Endothelial cell of umbilical vein (primary cell): ENCODE measurements around the gene CANT1. TPM values are rescaled to one million over a fixed set of nuclear protein-coding genes. Genes with fewer than 3 reads are reported as not detected.

Experiments used
- BruUV-seq: library from RNA; stranded (reverse); fragments of 400-500 nt; replicated peaks from 2 replicates; lab custom pipeline; 2021; lab: Mats Ljungman, UMichigan
- CTCF ChIA-PET: fragments of 300-600, 350-600 bp; sonication (Branson Sonifier 250); formaldehyde crosslinking; loops from one replicate; lab custom pipeline; 2021; ENCODE audit warnings: antibody characterized with exemption, inconsistent platforms; lab: Charles Lee
- POLR2A ChIA-PET: fragments of 300-600, 350-600 bp; sonication (Branson Sonifier 250); formaldehyde crosslinking; loops from one replicate; lab custom pipeline; 2021; ENCODE audit warnings: antibody characterized with exemption, inconsistent platforms; lab: Charles Lee
- DNase-seq: peaks from one replicate; pipeline ENCODE4 v3.0.0-alpha.2; 2011; ENCODE audit warnings: low read depth, low spot score
- FAIRE-seq: peaks from 2 replicates; lab custom pipeline; 2011; peaks lifted over from hg19 to GRCh38; lab: Jason Lieb, UNC
- H2AFZ ChIP-seq: 2 replicates; pipeline ENCODE4 v1.6.0; 2012; ENCODE audit warnings: low read depth, low read length, control low read depth, inconsistent platforms
- H3K27ac ChIP-seq: 2 replicates; pipeline ENCODE4 v1.5.1; 2011; ENCODE audit warnings: low read depth, mild to moderate bottlenecking, control low read depth, low read length, moderate library complexity; ENCODE audit not compliant: insufficient read depth
- H3K27me3 ChIP-seq, 2 experiments: 2 replicates each; pipeline versions ENCODE4 v1.6.0 to v1.6.1; 2011; ENCODE audit warnings: low read length in 2 of 2, mixed read lengths in 1 of 2; ENCODE audit not compliant: control insufficient read depth in 2 of 2, insufficient read depth in 2 of 2
- H3K36me3 ChIP-seq, 2 experiments: 2 replicates in 1 of 2; 3 replicates in 1 of 2; pipeline ENCODE4 v1.5.1; 2011; ENCODE audit warnings: low read length in 2 of 2, mild to moderate bottlenecking in 1 of 2, moderate library complexity in 1 of 2; ENCODE audit not compliant: control insufficient read depth in 2 of 2, insufficient read depth in 2 of 2; ENCODE audit errors: extremely low read depth in 1 of 2
- H3K4me1 ChIP-seq: 3 replicates; pipeline ENCODE4 v1.5.1; 2011; ENCODE audit warnings: mild to moderate bottlenecking, low read length; ENCODE audit not compliant: control insufficient read depth, insufficient read depth; ENCODE audit errors: extremely low read depth
- H3K4me2 ChIP-seq: 2 replicates; pipeline ENCODE4 v1.6.1; 2011; ENCODE audit warnings: low read length, control low read depth, mixed read lengths; ENCODE audit not compliant: insufficient read depth
- H3K4me3 ChIP-seq, 3 experiments: fragments of 200-600 bp in 1 of 3; sonication (generic), shearing (Covaris generic) in 1 of 3; replicated peaks in 1 of 3; 2 replicates each; pipeline ENCODE4 v1.5.1; 2011 to 2016; ENCODE audit warnings: control low read depth in 3 of 3, low read length in 3 of 3, mild to moderate bottlenecking in 2 of 3, inconsistent platforms in 1 of 3, low read depth in 1 of 3, moderate library complexity in 1 of 3; ENCODE audit not compliant: insufficient read depth in 1 of 3
- H3K79me2 ChIP-seq: 2 replicates; pipeline ENCODE4 v1.6.0; 2012; ENCODE audit warnings: low read length, inconsistent platforms; ENCODE audit not compliant: control insufficient read depth, insufficient read depth
- H3K9ac ChIP-seq: replicated peaks from 2 replicates; pipeline ENCODE3; 2011; ENCODE audit warnings: low read length, control low read depth; ENCODE audit not compliant: insufficient read depth; ENCODE audit errors: extremely low read depth
- H3K9me1 ChIP-seq: replicated peaks from 3 replicates; pipeline ENCODE4 v1.6.0; 2011; ENCODE audit warnings: mild to moderate bottlenecking, low read length; ENCODE audit not compliant: control insufficient read depth, insufficient read depth; ENCODE audit errors: extremely low read depth
- H3K9me3 ChIP-seq: replicated peaks from 2 replicates; pipeline ENCODE4 v1.5.1; 2012; ENCODE audit warnings: low read length, inconsistent platforms; ENCODE audit not compliant: control insufficient read depth, insufficient read depth
- H4K20me1 ChIP-seq: replicated peaks from 2 replicates; pipeline ENCODE3; 2011; ENCODE audit warnings: mild to moderate bottlenecking, low read length; ENCODE audit not compliant: control insufficient read depth, insufficient read depth; ENCODE audit errors: extremely low read depth
- EZH2 ChIP-seq: IDR thresholded peaks from 2 replicates; pipeline ENCODE4 v1.6.1; 2012; ENCODE audit warnings: borderline replicate concordance, low read depth, mild to moderate bottlenecking, moderate library complexity, low read length, inconsistent platforms; ENCODE audit not compliant: severe bottlenecking
- FOS ChIP-seq: IDR thresholded peaks from 2 replicates; pipeline ENCODE4 v1.6.1; 2011; ENCODE audit warnings: mild to moderate bottlenecking, low read length, moderate library complexity, borderline replicate concordance; ENCODE audit not compliant: insufficient read depth
- GATA2 ChIP-seq: IDR thresholded peaks from 2 replicates; pipeline ENCODE4 v1.7.0; 2011; ENCODE audit warnings: low read depth, mild to moderate bottlenecking, moderate library complexity, mixed read lengths, low read length; ENCODE audit not compliant: insufficient read length, insufficient read depth
- JUN ChIP-seq: IDR thresholded peaks from 2 replicates; pipeline ENCODE4 v1.6.1; 2011; ENCODE audit warnings: borderline replicate concordance, low read depth; ENCODE audit not compliant: insufficient read length, insufficient read depth
- MYC ChIP-seq: IDR thresholded peaks from one replicate; pipeline ENCODE4 v1.6.1; 2011; ENCODE audit warnings: mild to moderate bottlenecking, low read depth, low read length
- POLR2A ChIP-seq: IDR thresholded peaks from 2 replicates; pipeline ENCODE4 v1.6.1; 2012; ENCODE audit warnings: low read depth, mild to moderate bottlenecking, control low read depth, low read length
- POLR2AphosphoS5 ChIP-seq: IDR thresholded peaks from 2 replicates; pipeline ENCODE4 v1.6.1; 2012; ENCODE audit warnings: low read depth, mild to moderate bottlenecking, control low read depth, low read length, moderate library complexity; ENCODE audit not compliant: insufficient read depth
- dilution Hi-C: fragments of 300-500 bp; cut with MboI; formaldehyde crosslinking; loops from one replicate; pipeline ENCODE4 v1.15.0; 2019; ENCODE audit warnings: low sequenced_read_pairs; ENCODE audit not compliant: extremely low pct_ligation_motif_present
- intact Hi-C: fragments of 100-400 bp; cut with micrococcal nuclease; formaldehyde crosslinking; loops from one replicate; pipeline ENCODE4 v1.10.0; 2022
- polyA plus RNA-seq, 4 experiments: library from polyadenylated mRNA; depleted of rRNA in 3 of 4; stranded (reverse) in 3 of 4; unstranded in 1 of 4; fragments of >200 nt; gene quantifications; 2 replicates each; pipeline versions ENCODE4 v1.2.1 to v1.2.3, GENCODE V29; 2011 to 2012; ENCODE audit warnings: missing spikeins in 1 of 4
- total RNA-seq: library from RNA; stranded (reverse); gene quantifications from 2 replicates; pipeline ENCODE4 v1.2.3, GENCODE V29; 2021
- TF ChIP-seq, protein P1 (sequence below): IDR thresholded peaks from 2 replicates; pipeline ENCODE4 v1.6.1; 2011; ENCODE audit not compliant: insufficient read depth, insufficient read length
- TF ChIP-seq, protein P2 (sequence below), 2 donors: IDR thresholded peaks; 1 replicate in 1 of 2; 2 replicates in 1 of 2; pipeline ENCODE4 v1.5.1; 2011; ENCODE audit warnings: low read length in 2 of 2, mild to moderate bottlenecking in 2 of 2, moderate library complexity in 2 of 2, control low read depth in 1 of 2, inconsistent platforms in 1 of 2, low read depth in 1 of 2; ENCODE audit not compliant: insufficient read depth in 1 of 2; ENCODE audit errors: extremely low read depth in 1 of 2

Gene CANT1
- total and polyA plus RNA-seq, 2 donors (not counting 3 experiments of a cell fraction or from before 2014, with no cell fraction given) = 85.0 to 93.6 TPM

DNA sequence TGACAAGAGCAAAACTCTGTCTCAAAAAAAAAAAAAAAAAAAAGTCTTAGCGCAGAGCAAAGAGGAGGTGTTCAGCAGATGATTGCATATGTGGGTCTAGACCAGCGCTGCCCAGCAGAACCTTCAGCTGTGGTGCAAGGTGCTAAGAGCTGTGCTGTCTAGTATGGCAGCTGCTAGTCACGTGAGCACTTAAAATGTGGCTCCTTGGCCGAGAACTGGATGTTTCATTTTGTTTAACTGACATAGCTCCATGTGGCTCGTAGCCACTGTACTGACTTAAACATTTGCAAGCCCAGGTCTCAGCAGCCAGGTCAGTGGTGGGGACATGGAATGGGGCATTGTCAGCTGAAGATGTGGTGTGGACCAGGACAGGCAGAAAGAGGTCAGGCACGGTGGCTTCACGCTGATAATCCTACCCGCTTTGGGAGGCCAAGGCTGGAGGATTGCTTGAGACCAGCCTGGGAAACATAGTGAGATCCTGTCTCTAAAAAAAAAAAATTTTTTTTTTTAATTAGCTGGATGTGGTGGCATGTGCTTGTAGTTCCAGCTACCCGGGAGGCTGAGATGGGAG is 23.6 kb upstream of the CANT1 start:
- POLR2A ChIA-PET = interaction anchor here (0.7 kb wide), 1 partner anchor 10 kb away, joined by 5 read pairs; no protein-coding TSS in a partner anchor
- BruUV-seq = no TSS peak
- Histone ChIP-seq H3K27me3 (peaks cover 0 to 17% of the 10 kb centered on the region in 2 experiments), H3K4me3 (no peak overlapping the region), H3K9ac (no peak overlapping the region), H3K4me2 (no peak overlapping the region), H2AFZ (no peak overlapping the region), H3K36me3 (no peaks in the 10 kb centered on the region), H3K9me3 (no peaks in the 10 kb centered on the region), H3K4me1 (peaks cover 12% of the 10 kb centered on the region), H3K27ac (no peak overlapping the region), H4K20me1 (no peaks in the 10 kb centered on the region), H3K9me1 (no peaks in the 10 kb centered on the region), H3K79me2 (no peaks in the 10 kb centered on the region)
- intact Hi-C loops (no loop called here), dilution Hi-C loops (no loop called here)
- TF ChIP-seq POLR2AphosphoS5 (no peak), JUN (no peak), FOS (no peak), MYC (no peak), EZH2 (no peak), GATA2 (no peak), POLR2A (no peak)
- TF ChIP-seq, protein P1, sequence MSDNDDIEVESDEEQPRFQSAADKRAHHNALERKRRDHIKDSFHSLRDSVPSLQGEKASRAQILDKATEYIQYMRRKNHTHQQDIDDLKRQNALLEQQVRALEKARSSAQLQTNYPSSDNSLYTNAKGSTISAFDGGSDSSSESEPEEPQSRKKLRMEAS = no peak
- TF ChIP-seq, protein P2, sequence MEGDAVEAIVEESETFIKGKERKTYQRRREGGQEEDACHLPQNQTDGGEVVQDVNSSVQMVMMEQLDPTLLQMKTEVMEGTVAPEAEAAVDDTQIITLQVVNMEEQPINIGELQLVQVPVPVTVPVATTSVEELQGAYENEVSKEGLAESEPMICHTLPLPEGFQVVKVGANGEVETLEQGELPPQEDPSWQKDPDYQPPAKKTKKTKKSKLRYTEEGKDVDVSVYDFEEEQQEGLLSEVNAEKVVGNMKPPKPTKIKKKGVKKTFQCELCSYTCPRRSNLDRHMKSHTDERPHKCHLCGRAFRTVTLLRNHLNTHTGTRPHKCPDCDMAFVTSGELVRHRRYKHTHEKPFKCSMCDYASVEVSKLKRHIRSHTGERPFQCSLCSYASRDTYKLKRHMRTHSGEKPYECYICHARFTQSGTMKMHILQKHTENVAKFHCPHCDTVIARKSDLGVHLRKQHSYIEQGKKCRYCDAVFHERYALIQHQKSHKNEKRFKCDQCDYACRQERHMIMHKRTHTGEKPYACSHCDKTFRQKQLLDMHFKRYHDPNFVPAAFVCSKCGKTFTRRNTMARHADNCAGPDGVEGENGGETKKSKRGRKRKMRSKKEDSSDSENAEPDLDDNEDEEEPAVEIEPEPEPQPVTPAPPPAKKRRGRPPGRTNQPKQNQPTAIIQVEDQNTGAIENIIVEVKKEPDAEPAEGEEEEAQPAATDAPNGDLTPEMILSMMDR (IDR thresholded peaks at IDR 0.05; ENCODE audit: extremely low read depth in 1 of 2, insufficient read depth in 1 of 2, low read depth in 1 of 2, low read length in 2 of 2) = no peak
- DNase-seq (no peak), FAIRE-seq (no peak)
- CTCF ChIA-PET = interaction anchor here (0.7 to 3.4 kb wide), 5 partner anchors 9 to 61 kb away, joined by 3 to 25 read pairs (median 5); no protein-coding TSS in a partner anchor
